Loucy (cell line): ENCODE measurements around the gene GAD2.
"Not testable (repeated sequence)": the region's sequence is repeated elsewhere in the genome, so short reads cannot be mapped to it uniquely, and the experiment has no call there.

Experiments
- EZH2phosphoT487 ChIP-seq: fragments of 200-600 bp; IDR thresholded peaks from 2 replicates; pipeline ENCODE4 v1.6.1; 2018; ENCODE audit warnings: antibody characterized with exemption, mild to moderate bottlenecking, moderate library complexity, borderline replicate concordance
- TF ChIP-seq, protein P1 (sequence below): fragments of 200-600 bp; sonication (generic); conservative IDR thresholded peaks from 2 replicates; pipeline ENCODE4 v1.5.1; 2014; ENCODE audit warnings: mild to moderate bottlenecking, antibody characterized with exemption, low read length

DNA sequence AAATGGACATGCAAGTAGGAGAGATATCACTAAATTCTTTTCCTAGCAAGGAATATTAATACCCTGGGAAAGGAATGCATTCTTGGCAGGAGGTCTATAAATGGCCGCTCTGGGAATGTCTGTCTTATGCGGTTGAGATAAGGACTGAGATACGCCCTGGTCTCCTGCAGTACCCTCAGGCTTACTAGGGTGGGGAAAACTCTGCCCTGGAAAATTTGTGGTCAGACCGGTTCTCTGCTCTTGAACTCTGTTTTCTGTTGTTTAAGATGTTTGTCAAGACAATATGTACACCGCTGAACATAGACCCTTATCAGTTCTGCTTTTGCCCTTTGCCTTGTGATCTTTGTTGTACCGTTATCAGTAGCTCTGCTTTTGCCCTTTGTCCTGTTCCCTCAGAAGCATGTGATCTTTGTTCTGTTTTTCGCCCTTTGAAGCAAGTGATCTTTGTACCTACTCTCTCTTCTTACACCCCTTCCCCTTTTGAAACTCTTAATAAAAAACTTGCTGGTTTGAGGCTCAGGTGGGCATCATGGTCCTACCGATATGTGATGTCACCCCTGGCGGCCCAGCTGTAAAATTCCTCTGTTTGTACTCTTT is 132.3 kb downstream of the GAD2 start:
- TF ChIP-seq, protein P1, sequence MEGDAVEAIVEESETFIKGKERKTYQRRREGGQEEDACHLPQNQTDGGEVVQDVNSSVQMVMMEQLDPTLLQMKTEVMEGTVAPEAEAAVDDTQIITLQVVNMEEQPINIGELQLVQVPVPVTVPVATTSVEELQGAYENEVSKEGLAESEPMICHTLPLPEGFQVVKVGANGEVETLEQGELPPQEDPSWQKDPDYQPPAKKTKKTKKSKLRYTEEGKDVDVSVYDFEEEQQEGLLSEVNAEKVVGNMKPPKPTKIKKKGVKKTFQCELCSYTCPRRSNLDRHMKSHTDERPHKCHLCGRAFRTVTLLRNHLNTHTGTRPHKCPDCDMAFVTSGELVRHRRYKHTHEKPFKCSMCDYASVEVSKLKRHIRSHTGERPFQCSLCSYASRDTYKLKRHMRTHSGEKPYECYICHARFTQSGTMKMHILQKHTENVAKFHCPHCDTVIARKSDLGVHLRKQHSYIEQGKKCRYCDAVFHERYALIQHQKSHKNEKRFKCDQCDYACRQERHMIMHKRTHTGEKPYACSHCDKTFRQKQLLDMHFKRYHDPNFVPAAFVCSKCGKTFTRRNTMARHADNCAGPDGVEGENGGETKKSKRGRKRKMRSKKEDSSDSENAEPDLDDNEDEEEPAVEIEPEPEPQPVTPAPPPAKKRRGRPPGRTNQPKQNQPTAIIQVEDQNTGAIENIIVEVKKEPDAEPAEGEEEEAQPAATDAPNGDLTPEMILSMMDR, result not testable (repeated sequence)
- not testable (repeated sequence) for TF ChIP-seq EZH2phosphoT487
